ENCODE measurements around the gene PRRX2.

The PRRX2 gene

DNA sequence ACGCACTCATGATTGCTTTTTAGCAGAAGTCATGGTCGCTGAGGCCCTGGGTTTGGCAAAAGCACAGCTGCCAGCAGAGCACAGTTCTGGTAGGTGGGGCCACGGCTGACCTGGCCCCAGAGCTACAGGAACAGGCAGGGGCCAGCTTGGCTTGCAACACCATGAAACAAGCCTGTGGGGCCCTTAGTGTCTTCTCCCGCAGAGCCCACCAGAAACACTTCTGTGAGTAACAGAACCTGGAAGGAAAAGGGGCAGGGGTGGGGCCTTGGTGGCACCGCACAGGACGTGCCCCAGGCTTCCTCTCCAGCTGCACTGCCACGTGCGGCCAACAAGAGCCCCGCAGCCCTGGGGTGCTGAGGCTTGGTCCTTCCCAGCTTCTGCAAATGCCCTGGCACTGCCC is 28.3 kb upstream of the PRRX2 start:
- DNase-seq (ENCODE audit: low spot score), result no peak

DNA sequence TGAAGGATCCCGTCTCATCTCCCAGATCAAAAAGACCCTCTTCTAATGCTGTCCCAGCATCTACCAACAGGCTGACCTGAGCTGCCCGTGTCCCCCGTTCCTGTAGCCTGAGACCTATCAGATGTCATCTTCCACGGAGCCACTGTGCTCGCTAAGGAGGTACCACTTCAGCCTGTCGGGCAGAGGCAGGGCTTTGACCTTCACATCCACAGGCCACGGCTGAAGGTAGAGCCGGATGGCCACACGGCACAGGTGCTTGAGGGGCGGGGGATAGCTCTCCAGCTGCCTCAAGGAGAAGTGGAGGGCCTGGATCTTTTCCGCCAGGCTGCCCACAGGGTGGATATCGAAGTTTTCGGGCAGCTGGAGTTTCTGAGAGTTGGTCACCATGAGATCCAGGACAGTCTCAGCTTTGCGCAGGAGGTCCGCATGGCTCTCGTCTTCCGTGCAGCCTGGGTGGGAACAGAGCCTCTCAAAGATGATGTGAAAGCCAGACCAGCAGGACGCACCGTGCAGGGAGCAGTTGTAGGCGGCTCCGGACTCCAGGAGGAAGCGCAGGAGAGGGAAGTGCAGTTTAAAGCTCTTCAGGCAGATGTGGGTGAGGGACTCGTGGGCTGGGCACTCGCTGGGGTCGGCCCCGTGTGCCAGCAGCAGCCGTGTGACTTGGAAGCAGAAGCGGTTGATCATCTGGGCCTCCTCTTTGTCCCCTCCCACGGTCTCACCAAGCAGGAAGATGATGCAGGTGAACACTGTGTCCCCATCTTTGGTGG is 27.6 kb upstream of the PRRX2 start:
- no peak for DNase-seq (ENCODE audit: low spot score)

DNA sequence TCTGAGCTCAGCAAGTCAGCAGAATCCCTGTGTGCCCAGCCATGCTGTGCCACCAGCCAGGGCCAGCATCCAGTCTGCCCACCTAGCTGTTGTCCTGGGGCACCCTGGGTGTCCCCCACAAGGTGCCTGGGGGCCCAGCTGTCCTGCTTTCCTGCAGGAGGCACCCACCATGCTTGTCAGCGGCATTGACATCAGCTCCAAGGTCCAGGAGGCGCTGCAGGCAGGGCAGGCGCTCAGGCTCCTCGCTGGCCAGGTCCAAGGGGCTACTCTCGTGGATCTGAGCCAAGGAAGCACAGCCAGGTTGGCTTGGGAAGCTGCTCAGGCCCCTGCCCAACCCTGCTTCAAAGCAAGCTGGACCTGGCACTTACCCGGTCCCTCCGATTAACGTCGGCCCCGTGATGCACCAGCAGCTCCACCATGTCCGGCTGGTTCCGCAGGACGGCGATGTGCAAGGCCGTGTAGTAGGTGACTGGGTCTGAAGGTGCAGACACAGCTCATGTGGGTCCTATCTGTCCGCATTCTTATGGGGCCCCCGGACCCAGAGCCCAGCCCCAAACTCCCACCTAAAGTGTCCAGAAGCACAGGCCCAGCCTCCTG is 26.3 kb upstream of the PRRX2 start:
- no peak for DNase-seq (ENCODE audit: low spot score)

- DNase-seq (ENCODE audit: low spot score), result no peak
These were observed 25.7 kb upstream of the PRRX2 start for GRCh38 chr9:129639756-129640085.

DNA sequence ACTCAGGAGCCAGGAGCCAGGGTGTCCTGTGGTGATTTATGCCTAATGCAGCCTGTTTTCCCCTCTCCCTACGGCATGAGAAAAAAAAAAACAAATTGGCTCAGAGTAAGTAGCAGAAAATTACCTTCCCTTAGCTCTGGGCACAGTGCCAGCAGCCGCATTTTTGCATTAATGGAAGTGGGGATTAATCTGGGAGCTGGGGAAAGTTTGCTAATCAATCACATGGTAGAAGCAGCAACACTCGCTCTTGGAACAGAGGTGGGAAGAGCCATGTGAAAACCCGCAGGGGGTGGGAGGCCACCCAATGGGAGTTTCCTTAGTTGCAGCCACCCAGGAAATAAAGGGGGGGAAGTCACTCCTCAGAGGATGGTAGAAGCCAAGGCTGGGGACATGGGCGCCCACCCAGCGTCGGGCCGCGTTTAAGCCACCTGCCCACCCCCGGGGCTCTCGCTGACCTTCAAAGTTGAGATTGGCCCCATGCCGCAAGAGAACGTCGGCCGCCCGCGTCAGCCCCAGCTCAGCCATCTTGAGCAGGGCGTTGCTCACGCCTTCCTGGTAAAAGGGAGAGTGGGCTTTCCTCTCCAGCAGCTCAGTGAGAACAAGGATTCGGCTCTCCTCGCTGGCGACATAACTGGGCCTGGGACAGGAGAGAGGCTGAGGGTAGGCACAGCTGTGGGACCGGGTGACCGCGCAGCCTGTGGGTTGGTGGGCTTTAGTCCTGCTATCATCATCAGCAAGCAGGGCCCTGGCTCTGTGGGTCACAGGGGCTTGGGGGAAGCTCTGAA is 25.2 kb upstream of the PRRX2 start:
- DNase-seq (ENCODE audit: low spot score), result peak; percentile 86

DNA sequence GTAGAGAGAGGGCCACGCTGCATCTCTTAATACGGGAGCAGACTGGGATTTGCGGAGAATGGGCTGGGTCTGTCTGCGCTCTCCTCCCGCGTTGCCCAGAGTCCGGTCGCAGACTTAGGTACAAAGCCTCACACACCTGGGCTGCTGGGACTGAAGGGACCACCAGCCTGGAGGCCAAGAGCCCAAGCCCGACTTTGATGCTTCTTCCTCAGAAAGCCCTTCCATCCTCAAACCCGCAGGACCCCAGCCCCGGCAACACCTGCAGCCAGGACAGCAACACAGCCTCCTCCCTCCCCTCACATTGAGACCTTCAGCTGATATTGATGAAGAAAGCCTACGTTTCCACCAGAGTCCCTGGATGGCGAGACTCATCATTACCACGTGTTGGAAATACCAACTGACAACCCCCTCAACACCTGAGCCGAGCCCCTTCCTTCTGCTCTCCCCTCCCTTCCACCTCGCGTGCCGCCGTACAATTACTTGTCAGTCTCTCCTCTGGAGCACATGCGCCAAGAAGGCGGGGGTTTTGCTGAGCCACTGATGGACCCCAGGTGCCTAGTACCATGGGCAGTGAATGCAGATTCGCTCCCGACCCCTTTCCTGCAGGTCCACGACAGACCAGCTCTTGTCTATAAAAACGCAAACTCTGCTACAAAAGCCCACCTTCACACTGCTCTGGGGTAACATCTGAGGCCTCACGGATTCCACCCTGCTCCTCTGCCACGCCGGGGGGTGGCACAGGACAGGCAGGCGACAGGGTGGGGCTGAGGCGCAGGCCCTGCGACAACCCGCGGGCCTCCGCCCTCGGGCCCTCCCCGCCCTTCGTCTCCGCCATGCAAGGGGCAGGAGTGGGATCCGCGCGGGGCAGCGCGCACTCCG is 24.3 kb upstream of the PRRX2 start:
- DNase-seq (ENCODE audit: low spot score), result no peak

DNA sequence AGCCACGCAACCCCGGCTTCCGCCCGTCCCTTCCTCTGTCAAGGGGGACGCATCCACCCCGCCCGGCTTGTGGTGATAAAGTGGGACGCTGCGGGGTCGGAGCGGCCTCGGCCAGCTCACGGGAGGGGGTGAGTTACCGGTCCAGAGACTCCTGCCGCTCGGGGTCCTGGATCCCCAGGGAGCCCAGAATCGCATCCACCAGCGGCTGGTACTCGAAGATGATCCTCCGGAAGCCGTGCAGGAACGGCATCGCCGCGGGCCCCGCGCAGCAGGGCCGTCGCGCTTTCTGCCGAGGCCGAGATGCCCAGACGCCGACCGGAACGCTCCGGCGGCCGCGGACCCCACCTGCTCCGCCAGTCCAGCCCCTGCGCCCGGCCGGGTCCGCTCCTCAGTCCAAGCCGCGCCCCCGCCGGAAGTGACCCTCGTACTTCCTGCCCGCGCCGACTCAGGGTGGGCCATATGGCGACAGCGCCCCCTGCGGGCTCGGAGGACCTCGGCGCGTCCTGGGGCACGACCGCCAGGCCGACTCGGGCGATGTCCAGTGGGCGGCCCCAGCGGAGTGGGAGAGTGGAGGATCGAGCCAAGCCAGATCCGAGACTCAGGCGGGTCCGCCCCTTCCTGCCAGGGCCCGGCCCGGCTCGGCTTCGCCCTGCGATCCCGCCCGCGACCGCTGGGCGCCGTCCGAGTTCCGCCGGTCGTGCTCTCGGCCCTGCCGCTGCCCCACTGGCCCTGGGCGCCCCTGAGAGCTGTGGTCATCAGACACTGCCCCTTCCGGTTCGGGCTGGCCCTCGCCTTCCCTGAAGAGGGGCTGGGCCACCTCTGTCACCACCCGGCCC is 23.5 kb upstream of the PRRX2 start, which contains the start of gene ASB6:
ASB6 (minus strand) TSS at position 402 of the 836 bp plus-strand sequence; CDS start at position 250, 152 bp downstream.
- DNase-seq (ENCODE audit: low spot score), result peak; percentile 93

- no peak for DNase-seq (ENCODE audit: low spot score)
These were observed 21.7 kb upstream of the PRRX2 start for GRCh38 chr9:129643706-129644105.

- DNase-seq (ENCODE audit: low spot score), result no peak
These were observed 21.1 kb upstream of the PRRX2 start for GRCh38 chr9:129644365-129644764.

GRCh38 chr9:129644902-129645301 is 20.5 kb upstream of the PRRX2 start:
- no peak for DNase-seq (ENCODE audit: low spot score)

DNA sequence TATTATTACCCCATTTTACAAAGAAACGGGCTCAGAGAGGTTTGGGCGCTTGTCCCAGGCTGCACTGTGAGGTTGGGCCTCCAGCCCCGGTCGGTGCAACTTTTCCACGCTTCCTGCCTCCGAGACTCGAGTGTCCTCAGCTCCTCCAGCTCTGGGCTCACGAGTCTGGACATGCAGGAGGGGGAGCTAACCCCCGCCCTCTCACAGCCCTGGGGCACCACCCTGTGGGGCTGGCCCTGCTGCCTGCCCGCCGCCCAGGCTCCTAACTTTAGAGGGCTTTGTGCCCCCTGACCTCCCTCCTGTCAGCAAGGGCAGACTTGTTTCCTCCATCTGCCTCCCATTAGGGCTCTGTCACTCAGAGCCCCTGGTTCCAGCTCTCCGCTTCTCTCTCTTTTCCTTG is 19.2 kb upstream of the PRRX2 start:
- no peak for DNase-seq (ENCODE audit: low spot score)

- DNase-seq (ENCODE audit: low spot score), result no peak
These were observed 18.8 kb upstream of the PRRX2 start for GRCh38 chr9:129646654-129647053.

DNA sequence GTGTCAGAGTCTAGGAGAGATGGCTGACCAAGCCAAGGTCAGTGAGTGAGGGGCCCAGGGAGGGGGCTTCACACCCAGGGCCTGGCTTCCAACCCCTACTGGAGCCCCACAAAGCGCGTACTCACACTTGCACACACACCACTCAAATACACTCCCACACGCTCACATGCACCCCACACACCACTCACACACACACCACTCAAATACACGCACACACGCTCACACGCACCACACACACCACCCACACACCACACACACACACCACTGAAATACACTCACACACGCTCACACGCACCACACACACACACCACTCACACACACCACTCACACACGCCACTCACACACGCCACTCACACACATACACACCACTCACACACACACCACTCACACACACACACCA is 17.8 kb upstream of the PRRX2 start:
- no peak for DNase-seq (ENCODE audit: low spot score)

GRCh38 chr9:129648092-129648763 is 17.2 kb upstream of the PRRX2 start:
- no peak for DNase-seq (ENCODE audit: low spot score)

DNA sequence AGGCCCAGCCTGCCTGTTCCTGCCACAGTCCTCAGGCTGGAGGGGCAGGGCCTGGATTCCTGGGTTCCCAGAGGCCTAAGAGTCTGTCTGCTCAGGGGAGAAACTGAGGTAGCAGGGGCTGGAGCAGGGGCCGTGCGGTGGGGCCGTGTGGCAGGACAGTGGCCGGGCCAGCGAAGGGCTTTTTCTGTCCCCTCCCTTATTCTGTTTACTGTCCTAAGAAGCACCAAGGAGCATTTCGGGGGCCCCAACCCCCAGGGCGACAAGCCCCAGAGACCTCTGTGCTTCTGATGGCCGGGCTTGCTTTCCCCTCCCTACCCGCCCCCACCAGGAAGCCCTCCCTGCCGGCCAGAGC is 16.7 kb upstream of the PRRX2 start:
- DNase-seq (ENCODE audit: low spot score), result no peak

DNA sequence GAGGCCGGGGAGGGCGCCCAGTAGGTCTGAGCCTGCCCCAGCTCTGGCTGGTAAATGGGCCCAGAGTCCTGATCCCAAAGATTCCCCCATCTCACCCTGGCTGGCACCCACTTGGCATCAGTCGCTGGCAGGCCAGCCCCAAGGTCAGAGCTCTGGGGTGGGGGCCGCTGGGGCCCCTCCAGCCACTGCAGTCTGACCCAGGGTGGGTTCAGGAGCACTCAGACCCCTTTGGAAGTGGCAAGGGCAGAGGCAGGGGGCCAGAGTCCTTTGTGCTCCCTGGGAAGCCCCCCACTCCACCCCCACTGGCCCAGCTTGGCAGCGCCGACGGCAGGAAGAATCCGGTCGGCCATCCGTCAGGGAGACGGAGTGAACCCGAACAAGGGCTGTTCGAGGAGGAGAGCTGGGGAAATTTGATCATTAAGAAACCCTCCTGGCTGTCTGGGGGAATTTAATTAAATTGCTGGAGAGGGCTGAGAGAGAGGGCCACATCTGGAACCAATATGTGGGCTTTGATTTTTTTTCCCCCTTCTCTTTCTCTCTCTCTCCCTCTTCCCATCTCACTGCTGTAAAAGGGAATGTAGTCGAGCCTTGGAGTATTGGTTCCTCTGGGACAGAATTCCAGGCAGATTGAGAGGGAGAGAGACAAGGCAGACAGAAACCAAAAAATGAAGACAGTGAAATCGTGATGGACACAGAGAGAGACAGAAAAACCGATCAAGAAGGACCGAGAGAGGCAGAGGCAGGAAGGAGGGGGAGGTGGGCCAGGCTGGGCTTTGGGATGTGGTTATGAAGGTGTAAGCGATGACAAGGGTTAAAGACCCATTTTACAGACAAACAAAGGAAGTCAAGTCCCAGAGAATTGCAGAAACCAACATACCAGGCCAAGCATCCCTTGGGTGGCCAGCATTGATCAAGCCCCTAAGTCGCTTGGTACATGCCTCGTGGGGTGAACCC is 15.4 kb upstream of the PRRX2 start:
- no peak for DNase-seq (ENCODE audit: low spot score)

DNA sequence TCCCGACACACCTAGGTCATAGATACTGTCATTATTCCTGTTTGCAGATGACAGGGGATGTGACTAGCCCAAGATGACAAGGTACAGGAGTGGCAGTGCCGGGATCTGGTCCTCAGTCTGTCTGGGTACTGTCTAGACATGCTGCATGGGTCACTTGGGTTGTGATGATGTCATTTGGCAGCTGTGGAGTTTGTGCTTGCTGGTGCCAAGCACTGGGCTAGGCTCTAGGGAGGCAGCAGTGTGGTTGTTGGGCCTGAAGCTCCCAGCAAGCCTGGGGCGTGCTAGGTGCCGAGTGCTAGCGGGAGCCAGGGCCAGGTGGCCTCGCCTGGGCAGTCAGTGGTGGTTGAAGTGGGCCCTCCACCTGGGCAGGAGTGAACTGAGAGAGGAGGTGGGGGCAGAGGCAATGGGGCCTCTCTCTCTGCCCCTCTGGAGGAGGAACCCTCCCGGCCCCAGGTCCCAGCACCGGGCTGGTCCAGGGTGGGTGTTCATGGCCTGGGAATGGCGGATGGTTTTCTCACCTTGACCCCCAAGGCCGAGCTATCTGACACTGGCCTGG is 14.7 kb upstream of the PRRX2 start:
- DNase-seq (ENCODE audit: low spot score), result no peak

DNA sequence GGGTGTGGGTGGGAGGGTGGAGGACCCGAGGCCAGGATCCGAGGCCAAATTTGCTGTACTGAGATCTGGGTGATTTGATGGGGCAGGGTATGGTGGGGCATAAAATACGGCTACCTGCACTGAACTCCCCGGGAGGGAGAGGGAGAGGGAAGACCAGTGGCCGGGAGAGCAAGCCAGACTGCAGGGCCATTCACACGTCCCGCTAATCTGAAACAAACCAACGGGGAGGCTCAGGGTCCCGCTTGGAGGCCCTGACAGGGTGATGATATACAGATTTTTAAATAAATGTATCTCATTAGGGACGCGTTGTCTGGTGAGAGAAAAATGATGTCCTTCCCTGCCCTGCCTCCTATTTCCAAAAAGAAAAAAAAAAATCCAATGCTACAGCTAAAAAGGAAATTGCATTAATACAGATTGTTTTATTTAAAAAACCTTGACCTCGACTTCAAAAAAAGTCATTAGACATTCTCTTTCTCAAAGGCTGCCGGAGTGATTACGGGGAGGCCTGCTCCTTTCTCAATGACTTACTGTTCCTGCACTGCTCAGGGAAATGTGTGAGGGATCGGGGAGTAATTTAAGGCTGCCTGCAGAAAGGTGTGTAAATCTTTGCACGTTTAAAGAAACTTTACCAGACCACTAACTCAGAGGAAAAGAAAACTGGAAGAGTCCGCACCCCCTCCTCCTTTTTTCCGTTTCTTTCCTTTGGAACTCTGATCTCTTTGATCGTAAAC is 11.5 kb upstream of the PRRX2 start:
- no peak for DNase-seq (ENCODE audit: low spot score)
